Measurements from ENCODE around the gene KCNJ18.
"Not testable (repeated sequence)": the region's sequence is repeated elsewhere in the genome, so short reads cannot be mapped to it uniquely, and the experiment has no call there.

DNA sequence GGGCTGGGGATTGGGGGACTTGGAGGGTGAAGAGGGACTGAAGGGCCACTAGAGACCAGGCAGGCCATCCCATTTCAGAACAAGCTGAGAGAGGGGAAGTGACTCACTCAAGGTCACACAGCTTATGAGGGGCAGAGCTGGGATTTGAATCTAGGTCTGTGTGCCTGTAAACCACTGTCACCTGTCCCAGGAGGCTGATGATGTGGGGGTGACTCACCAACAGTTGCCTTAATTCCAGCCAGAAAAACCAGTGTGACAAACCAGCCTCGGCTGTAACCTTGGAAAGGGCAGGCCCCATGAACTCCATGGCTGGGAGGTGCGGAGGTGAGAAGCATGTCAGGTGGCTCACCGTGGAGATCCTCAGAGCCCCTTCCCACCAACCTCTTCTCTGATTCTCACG lies 1.6 kb downstream of the KCNJ18 start:
- TF ChIP-seq, protein P1, sequence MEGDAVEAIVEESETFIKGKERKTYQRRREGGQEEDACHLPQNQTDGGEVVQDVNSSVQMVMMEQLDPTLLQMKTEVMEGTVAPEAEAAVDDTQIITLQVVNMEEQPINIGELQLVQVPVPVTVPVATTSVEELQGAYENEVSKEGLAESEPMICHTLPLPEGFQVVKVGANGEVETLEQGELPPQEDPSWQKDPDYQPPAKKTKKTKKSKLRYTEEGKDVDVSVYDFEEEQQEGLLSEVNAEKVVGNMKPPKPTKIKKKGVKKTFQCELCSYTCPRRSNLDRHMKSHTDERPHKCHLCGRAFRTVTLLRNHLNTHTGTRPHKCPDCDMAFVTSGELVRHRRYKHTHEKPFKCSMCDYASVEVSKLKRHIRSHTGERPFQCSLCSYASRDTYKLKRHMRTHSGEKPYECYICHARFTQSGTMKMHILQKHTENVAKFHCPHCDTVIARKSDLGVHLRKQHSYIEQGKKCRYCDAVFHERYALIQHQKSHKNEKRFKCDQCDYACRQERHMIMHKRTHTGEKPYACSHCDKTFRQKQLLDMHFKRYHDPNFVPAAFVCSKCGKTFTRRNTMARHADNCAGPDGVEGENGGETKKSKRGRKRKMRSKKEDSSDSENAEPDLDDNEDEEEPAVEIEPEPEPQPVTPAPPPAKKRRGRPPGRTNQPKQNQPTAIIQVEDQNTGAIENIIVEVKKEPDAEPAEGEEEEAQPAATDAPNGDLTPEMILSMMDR (conservative IDR thresholded peaks at IDR 0.05 in 1 of 2, IDR thresholded peaks at IDR 0.05 in 1 of 2; ENCODE audit: low read depth in 1 of 2, low read length in 2 of 2), result not testable (repeated sequence)
- TF ChIP-seq EZH2 (IDR thresholded peaks at IDR 0.05; ENCODE audit: low read length, missing control alignments), result not testable (repeated sequence)
